HL-60 (cell line): Measurements from ENCODE around the gene ATP1B1.
"Not testable (repeated sequence)": the region's sequence is repeated elsewhere in the genome, so short reads cannot be mapped to it uniquely, and the experiment has no call there.

ENCODE experiments used
- DNase-seq, 2 experiments: peaks; one replicate each; pipeline ENCODE4 v3.0.0-alpha.2; 2010 to 2020; ENCODE audit warnings: low read depth in 1 of 2, low spot score in 1 of 2
- H3K27ac ChIP-seq: fragments of 250-450 bp; sonication (Bioruptor Pico); replicated peaks from 2 replicates; pipeline ENCODE4 v1.5.1; 2020; ENCODE audit warnings: mild to moderate bottlenecking, moderate library complexity
- H3K27me3 ChIP-seq: fragments of 250-450 bp; sonication (Bioruptor Pico); 2 replicates; pipeline ENCODE4 v1.5.1; 2021; ENCODE audit warnings: mild to moderate bottlenecking, moderate library complexity; ENCODE audit not compliant: insufficient read depth, poor library complexity, severe bottlenecking
- H3K4me3 ChIP-seq: replicated peaks from 2 replicates; pipeline ENCODE4 v1.5.1; 2011; ENCODE audit warnings: mild to moderate bottlenecking, control low read depth, low read length; ENCODE audit not compliant: insufficient read depth
- CTCF ChIP-seq: IDR thresholded peaks from one replicate; pipeline ENCODE4 v1.5.1; 2011; ENCODE audit warnings: low read length, control low read depth, inconsistent platforms; ENCODE audit not compliant: insufficient read depth
- GABPA ChIP-seq: IDR thresholded peaks from 2 replicates; pipeline ENCODE4 v1.6.1; 2012; ENCODE audit warnings: low read depth
- POLR2AphosphoS5 ChIP-seq: IDR thresholded peaks from 2 replicates; pipeline ENCODE4 v1.6.1; 2012; ENCODE audit warnings: low read depth
- REST ChIP-seq: IDR thresholded peaks from 2 replicates; pipeline ENCODE4 v1.6.1; 2012; ENCODE audit warnings: low read depth; ENCODE audit not compliant: insufficient replicate concordance
- SPI1 ChIP-seq: IDR thresholded peaks from 2 replicates; pipeline ENCODE4 v1.6.1; 2012; ENCODE audit warnings: low read depth, mild to moderate bottlenecking, borderline replicate concordance

The ATP1B1 gene

GRCh38 chr1:169175461-169175860 lies 69.0 kb downstream of the ATP1B1 start:
- TF ChIP-seq REST = no peak
- no peak for TF ChIP-seq GABPA
- no peak for TF ChIP-seq SPI1
- no peak for TF ChIP-seq CTCF
- no peak for TF ChIP-seq POLR2AphosphoS5
- no peak overlapping the region for H3K27ac ChIP-seq
- no peak overlapping the region for H3K4me3 ChIP-seq
- no peaks in the 10 kb centered on the region for H3K27me3 ChIP-seq
- no peak for DNase-seq

GRCh38 chr1:169179431-169179830 lies 72.9 kb downstream of the ATP1B1 start:
- DNase-seq, H3K4me3 ChIP-seq, H3K27ac ChIP-seq, H3K27me3 ChIP-seq: not testable (repeated sequence)

GRCh38 chr1:169180174-169180573 lies 73.7 kb downstream of the ATP1B1 start:
- TF ChIP-seq CTCF (no peak), SPI1 (no peak), REST (no peak), POLR2AphosphoS5 (no peak), GABPA (no peak)
- no peak for DNase-seq
- H3K27ac ChIP-seq = no peak overlapping the region
- H3K27me3 ChIP-seq = no peaks in the 10 kb centered on the region
- no peak overlapping the region for H3K4me3 ChIP-seq
